Measurements from ENCODE around the gene PSTK. TPM values are rescaled to one million over a fixed set of nuclear protein-coding genes. Genes with fewer than 3 reads are reported as not detected.

The PSTK gene
- total and polyA plus RNA-seq, 9 of the 15 experiments (the other 6 are each of a cell fraction or from before 2014, with no cell fraction given): 13.2 to 49.7 (median 18.9) TPM

DNA sequence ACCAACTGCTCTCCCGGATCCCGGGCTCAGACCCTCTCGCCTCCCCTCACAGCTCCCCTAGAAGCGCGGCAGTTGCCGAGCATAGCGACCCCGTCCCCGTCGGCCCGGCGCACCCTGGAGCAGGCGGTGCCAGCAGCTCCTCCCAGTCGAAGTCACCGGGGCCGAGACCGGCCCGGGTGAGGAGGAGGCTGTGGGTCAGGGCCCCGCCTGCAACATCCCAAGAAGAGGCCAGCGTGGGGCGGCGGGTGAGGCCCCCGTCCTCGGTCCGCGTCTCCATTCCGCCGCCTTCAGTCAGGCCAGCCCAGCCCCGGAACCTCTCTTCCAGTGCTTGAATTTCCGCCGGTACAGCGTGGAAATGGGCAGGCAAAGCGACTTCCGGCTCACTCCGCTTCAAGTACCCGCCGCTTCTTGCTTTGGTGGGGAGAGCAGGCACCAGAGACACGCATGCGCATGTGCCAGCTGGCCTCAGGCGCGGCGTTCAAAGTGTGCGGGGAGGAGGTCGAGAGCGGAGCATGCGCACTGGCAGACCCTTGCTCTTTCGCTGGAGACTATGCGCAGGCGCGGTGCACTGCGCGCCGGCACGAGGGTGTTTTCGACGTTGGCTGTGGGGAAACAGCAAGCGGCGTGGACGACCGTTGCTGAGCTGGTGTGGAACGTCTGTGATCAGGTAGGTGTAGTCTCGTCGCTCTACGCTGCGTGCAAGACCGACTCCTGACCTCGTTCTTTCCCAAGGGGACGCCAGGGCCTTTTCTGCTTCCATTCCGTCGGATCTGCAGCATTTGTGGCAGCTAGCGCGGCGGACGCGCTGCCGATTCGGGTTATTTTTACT, 26.1 kb upstream of the PSTK start, which contains the start of gene C10orf88 (continued):
- TF ChIP-seq VEZF1 (CRISPR knock-in tag; IDR thresholded peaks at IDR 0.05): peak; percentile 71
- no peak for TF ChIP-seq ZNF143 (CRISPR knock-in tag; IDR thresholded peaks at IDR 0.05)
- no peak for TF ChIP-seq SMAD2 (IDR thresholded peaks at IDR 0.05; ENCODE audit: low read depth, low read length)
- peak; percentile 96 for TF ChIP-seq POLR2B (IDR thresholded peaks at IDR 0.05; ENCODE audit: low read depth, partially characterized antibody)
- TF ChIP-seq ETV6 (IDR thresholded peaks at IDR 0.05; ENCODE audit: borderline replicate concordance in 1 of 2, low read depth in 2 of 2, low read length in 1 of 2): no peak
- peak; percentile 78; the same call in 1 of the 2 replicates for TF ChIP-seq ETV6 (CRISPR knock-in tag; IDR thresholded peaks at IDR 0.05; ENCODE audit: borderline replicate concordance)
- peak; percentile 100 for TF ChIP-seq MGA (IDR thresholded peaks at IDR 0.05)
- TF ChIP-seq TARDBP (IDR thresholded peaks at IDR 0.05): no peak
- TF ChIP-seq, protein P1, sequence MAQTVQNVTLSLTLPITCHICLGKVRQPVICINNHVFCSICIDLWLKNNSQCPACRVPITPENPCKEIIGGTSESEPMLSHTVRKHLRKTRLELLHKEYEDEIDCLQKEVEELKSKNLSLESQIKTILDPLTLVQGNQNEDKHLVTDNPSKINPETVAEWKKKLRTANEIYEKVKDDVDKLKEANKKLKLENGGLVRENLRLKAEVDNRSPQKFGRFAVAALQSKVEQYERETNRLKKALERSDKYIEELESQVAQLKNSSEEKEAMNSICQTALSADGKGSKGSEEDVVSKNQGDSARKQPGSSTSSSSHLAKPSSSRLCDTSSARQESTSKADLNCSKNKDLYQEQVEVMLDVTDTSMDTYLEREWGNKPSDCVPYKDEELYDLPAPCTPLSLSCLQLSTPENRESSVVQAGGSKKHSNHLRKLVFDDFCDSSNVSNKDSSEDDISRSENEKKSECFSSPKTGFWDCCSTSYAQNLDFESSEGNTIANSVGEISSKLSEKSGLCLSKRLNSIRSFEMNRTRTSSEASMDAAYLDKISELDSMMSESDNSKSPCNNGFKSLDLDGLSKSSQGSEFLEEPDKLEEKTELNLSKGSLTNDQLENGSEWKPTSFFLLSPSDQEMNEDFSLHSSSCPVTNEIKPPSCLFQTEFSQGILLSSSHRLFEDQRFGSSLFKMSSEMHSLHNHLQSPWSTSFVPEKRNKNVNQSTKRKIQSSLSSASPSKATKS (CRISPR knock-in tag; IDR thresholded peaks at IDR 0.05): no peak
- peak; percentile 64 for TF ChIP-seq PHF20 (IDR thresholded peaks at IDR 0.05; ENCODE audit: partially characterized antibody)
- no peak for TF ChIP-seq FOXJ2 (tag; IDR thresholded peaks at IDR 0.05)

All from K562 (cell line).